Measurements from ENCODE around the gene JAG2. TPM values are rescaled to one million over a fixed set of nuclear protein-coding genes. Genes with fewer than 3 reads are reported as not detected.

JAG2 gene
- total and polyA plus RNA-seq, 3 donors from 2014 or later, result 12.9 to 21.3 (median 20.4) TPM

DNA sequence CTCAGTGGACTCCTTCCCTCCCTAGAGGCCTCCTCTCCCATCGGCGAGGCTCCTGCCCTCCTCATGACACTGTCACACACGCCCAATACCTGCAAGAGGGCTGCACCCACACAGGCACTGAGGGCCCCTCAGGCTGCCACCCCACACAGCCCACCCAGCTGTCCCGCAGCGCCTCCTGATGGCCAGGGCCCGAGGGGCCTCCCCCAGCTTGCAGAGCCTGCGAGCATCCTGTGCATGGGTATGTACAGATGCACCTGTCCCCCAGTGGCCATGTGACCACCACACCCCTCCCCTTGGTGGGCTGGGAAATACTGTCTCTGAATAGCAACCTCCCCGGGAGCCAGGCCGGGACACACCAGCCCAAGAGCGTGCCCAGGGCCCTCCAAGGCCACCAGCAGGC, 31.5 kb upstream of the JAG2 start:
- Histone ChIP-seq H3K9me3 (no peaks in the 10 kb centered on the region), H3K27ac (no peak overlapping the region), H3K36me3 (ENCODE audit: low read depth, missing control alignments) (no peaks in the 10 kb centered on the region), H3K27me3 (no peaks in the 10 kb centered on the region), H3K4me3 (no peak overlapping the region), H3K4me1 (peaks cover 24% of the 10 kb centered on the region)
- TF ChIP-seq POLR2A (IDR thresholded peaks at IDR 0.05), result no peak
- TF ChIP-seq, protein P1, sequence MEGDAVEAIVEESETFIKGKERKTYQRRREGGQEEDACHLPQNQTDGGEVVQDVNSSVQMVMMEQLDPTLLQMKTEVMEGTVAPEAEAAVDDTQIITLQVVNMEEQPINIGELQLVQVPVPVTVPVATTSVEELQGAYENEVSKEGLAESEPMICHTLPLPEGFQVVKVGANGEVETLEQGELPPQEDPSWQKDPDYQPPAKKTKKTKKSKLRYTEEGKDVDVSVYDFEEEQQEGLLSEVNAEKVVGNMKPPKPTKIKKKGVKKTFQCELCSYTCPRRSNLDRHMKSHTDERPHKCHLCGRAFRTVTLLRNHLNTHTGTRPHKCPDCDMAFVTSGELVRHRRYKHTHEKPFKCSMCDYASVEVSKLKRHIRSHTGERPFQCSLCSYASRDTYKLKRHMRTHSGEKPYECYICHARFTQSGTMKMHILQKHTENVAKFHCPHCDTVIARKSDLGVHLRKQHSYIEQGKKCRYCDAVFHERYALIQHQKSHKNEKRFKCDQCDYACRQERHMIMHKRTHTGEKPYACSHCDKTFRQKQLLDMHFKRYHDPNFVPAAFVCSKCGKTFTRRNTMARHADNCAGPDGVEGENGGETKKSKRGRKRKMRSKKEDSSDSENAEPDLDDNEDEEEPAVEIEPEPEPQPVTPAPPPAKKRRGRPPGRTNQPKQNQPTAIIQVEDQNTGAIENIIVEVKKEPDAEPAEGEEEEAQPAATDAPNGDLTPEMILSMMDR (IDR thresholded peaks at IDR 0.05), result no peak
- intact Hi-C loops (cut with DNase I; ENCODE audit: low total_unique reads), result loop anchor here (5.0 to 10.0 kb wide), 3 partner anchors 85 to 327 kb away; partner anchors contain the start of gene TMEM121
- WGBS, 2 donors, result 74 to 89% methylated on average over 7 to 10 of the region's 10 CpGs
- DNase-seq, result no peak

DNA sequence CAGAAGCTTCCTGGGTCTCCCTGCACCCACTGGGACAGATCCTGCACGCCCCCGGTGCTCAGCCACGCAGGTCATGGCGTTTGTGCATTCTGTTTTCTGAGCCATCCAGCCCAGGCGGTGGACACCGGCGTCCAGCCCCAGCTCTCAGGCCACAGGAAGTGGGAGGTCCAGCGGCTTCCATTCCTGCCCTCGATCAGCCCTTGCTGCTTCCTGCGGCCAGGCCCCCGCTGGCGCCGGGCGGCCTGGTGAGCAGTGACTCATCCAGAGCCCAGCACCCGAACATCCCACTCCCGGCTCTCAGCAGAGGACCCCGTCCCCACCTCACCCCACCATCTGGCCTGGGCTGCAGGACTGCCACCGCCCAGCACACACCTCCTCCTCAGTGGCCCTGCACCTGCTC, 30.5 kb upstream of the JAG2 start:
- no peaks in the 10 kb centered on the region for H3K9me3 ChIP-seq
- TF ChIP-seq, protein P1 (IDR thresholded peaks at IDR 0.05), result no peak
- TF ChIP-seq POLR2A (IDR thresholded peaks at IDR 0.05), result no peak
- H3K27ac ChIP-seq, result no peak overlapping the region
- H3K4me3 ChIP-seq, result no peak overlapping the region
- H3K4me1 ChIP-seq, result peaks cover 24% of the 10 kb centered on the region
- H3K27me3 ChIP-seq, result no peaks in the 10 kb centered on the region
- intact Hi-C loops (cut with DNase I; ENCODE audit: low total_unique reads), result no loop called here
- DNase-seq, result no peak
- no peaks in the 10 kb centered on the region for H3K36me3 ChIP-seq (ENCODE audit: low read depth, missing control alignments)
- 52 to 74% methylated on average over 7 to 18 of the region's 18 CpGs for WGBS, 2 donors

DNA sequence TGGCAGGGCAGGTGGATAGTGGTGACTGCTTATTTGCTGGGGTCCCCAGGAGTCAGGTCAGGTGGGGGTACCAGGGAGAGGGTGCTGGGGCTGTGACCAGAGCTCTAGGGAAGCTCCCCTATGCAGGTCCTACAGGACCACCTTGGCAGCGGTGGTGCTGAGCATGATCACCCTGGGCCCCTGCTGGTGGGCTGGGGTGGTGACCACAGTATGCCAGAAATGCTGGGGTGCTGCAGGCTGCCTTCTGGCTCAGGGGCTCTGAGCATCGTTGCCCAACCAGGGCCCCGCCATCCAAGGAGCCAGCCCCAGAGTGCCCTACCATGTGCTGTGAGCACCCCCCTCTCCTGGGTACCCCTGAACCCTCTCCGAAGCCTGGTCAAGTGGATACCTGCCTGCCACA, 30.0 kb upstream of the JAG2 start:
- no peaks in the 10 kb centered on the region for H3K9me3 ChIP-seq
- intact Hi-C loops (cut with DNase I; ENCODE audit: low total_unique reads), result no loop called here
- no peaks in the 10 kb centered on the region for H3K36me3 ChIP-seq (ENCODE audit: low read depth, missing control alignments)
- DNase-seq, result no peak
- no peaks in the 10 kb centered on the region for H3K27me3 ChIP-seq
- TF ChIP-seq, protein P1 (IDR thresholded peaks at IDR 0.05), result no peak
- TF ChIP-seq POLR2A (IDR thresholded peaks at IDR 0.05), result no peak
- H3K27ac ChIP-seq, result no peak overlapping the region
- H3K4me3 ChIP-seq, result no peak overlapping the region
- 91 to 100% methylated on average over 3 of the region's 4 CpGs for WGBS, 2 donors
- peaks cover 24% of the 10 kb centered on the region for H3K4me1 ChIP-seq

DNA sequence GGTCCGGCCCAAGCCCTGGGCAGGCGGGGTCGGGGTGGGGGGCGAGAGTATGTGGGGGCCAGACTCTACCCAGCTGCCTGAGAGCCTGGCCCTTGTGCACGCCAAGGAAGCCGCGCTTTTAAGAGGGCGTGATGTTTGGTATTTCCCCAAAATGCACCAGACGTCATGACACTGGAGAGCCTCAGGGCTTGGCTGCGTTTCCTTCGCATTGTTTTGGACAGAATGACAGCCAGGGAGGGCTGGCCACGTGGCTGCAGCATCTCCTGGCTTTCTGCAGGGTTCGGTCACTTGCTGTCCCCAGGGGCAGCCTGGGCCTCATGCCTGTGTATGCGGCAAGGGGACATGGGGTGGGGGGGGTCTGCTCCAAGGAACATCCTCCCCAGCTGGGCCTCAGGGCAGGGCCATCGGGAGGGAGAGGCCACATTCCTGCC, 28.6 kb upstream of the JAG2 start:
- TF ChIP-seq, protein P1 (IDR thresholded peaks at IDR 0.05), result no peak
- TF ChIP-seq POLR2A (IDR thresholded peaks at IDR 0.05), result no peak
- WGBS, 2 donors, result 38 to 41% methylated on average over 12 to 15 of the region's 15 CpGs
- no peak for DNase-seq
- H3K27me3 ChIP-seq, result no peaks in the 10 kb centered on the region
- no peaks in the 10 kb centered on the region for H3K9me3 ChIP-seq
- H3K4me3 ChIP-seq, result no peak overlapping the region
- H3K4me1 ChIP-seq, result peaks cover 21% of the 10 kb centered on the region
- H3K27ac ChIP-seq, result no peak overlapping the region
- intact Hi-C loops (cut with DNase I; ENCODE audit: low total_unique reads), result no loop called here
- no peaks in the 10 kb centered on the region for H3K36me3 ChIP-seq (ENCODE audit: low read depth, missing control alignments)

DNA sequence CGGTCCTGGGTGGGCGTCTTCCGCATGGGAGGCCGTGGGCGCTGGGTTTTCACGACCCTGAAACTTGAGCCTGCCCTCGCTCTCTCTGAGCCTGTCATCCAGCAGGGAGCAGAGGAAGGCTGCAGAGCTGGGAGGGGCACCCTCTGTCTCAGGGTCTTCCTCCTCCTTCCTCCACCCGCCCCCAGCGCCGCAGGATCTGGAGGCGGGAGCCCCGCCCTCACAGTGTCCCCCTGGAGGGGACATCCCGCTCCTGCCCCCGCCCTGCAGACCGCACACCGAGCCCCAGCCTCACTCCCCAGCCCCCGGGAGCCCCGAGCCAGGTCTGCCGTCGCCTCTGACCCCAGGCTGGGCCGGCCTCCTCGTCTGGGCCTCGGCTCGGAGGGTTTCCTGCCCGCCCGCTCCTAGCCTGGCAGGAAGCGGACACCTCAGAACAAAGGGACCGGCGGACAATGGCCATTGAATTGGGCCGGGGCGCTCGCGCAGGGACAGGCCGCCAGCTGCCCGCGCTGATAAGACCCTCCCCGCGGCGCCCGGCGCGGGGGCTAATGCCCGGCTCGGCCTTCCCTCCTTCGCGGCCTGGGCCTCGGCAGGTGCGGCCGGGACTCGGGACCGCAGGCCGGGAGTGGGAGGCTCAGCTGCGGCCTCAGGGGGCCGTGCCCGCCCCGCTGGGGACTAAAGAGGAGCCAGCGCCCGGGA, 27.8 kb upstream of the JAG2 start:
- Histone ChIP-seq H3K4me1 (peaks cover 16% of the 10 kb centered on the region), H3K4me3 (no peak overlapping the region), H3K36me3 (ENCODE audit: low read depth, missing control alignments) (no peaks in the 10 kb centered on the region), H3K27ac (no peak overlapping the region), H3K9me3 (no peaks in the 10 kb centered on the region), H3K27me3 (no peaks in the 10 kb centered on the region)
- DNase-seq, result no peak
- TF ChIP-seq, protein P1 (IDR thresholded peaks at IDR 0.05), result no peak
- TF ChIP-seq POLR2A (IDR thresholded peaks at IDR 0.05), result no peak
- intact Hi-C loops (cut with DNase I; ENCODE audit: low total_unique reads), result no loop called here
- 31 to 62% methylated on average over 13 to 55 of the region's 58 CpGs for WGBS, 2 donors

All from testis (tissue), 3 donors.